B cell (primary cell): ENCODE results near the gene KCNJ14. TPM values are rescaled to one million over a fixed set of nuclear protein-coding genes. Genes with fewer than 3 reads are reported as not detected.

Experiments
- ATAC-seq: fragments of 200-7000 bp; cut with Tn5 transposase; one replicate; pipeline ENCODE4 v1.10.0; 2021; ENCODE audit warnings: low read depth, mild to moderate bottlenecking, moderate number of reproducible peaks, moderate library complexity
- CTCF ChIA-PET: fragments of 350-600 bp; sonication (Branson Sonifier 250); formaldehyde crosslinking; loops from one replicate; lab custom pipeline; 2021; ENCODE audit warnings: antibody characterized with exemption, inconsistent platforms; lab: Charles Lee
- POLR2A ChIA-PET: fragments of 350-600 bp; sonication (Branson Sonifier 250); formaldehyde crosslinking; loops from one replicate; lab custom pipeline; 2021; ENCODE audit warnings: antibody characterized with exemption; lab: Charles Lee
- DNase-seq: peaks from one replicate; pipeline ENCODE4 v3.0.0; 2013
- H2AFZ ChIP-seq: 2 replicates; pipeline ENCODE4 v1.6.1; 2012; ENCODE audit warnings: mild to moderate bottlenecking, low read depth, low read length; ENCODE audit not compliant: insufficient read depth, poor library complexity, severe bottlenecking
- H3K27ac ChIP-seq, 2 donors: 1 replicate in 1 of 2; 2 replicates in 1 of 2; pipeline ENCODE4 v1.5.1; 2012 to 2013; ENCODE audit warnings: low read length in 2 of 2, mild to moderate bottlenecking in 2 of 2, moderate library complexity in 1 of 2
- H3K27me3 ChIP-seq, 4 experiments: fragments of 200-600 bp in 1 of 4; sonication (generic) in 1 of 4; replicated peaks in 1 of 4; 1 replicate in 2 of 4; 2 replicates in 2 of 4; pipeline versions ENCODE4 v1.6.1 to v1.7.0; 2013 to 2016; ENCODE audit warnings: low read length in 3 of 4, mild to moderate bottlenecking in 2 of 4, mixed read lengths in 1 of 4, moderate library complexity in 1 of 4; ENCODE audit not compliant: insufficient read depth in 4 of 4, control insufficient read depth in 3 of 4; ENCODE audit errors: control extremely low read depth in 1 of 4
- H3K36me3 ChIP-seq, 2 experiments: replicated peaks in 1 of 2; 1 replicate in 1 of 2; 2 replicates in 1 of 2; pipeline versions ENCODE4 v1.6.1 to v1.7.1; 2013; ENCODE audit warnings: low read length in 1 of 2; ENCODE audit not compliant: insufficient read depth in 2 of 2, control insufficient read depth in 1 of 2; ENCODE audit errors: control extremely low read depth in 1 of 2, extremely low read depth in 1 of 2
- H3K4me1 ChIP-seq, 2 donors: fragments of 200-600 bp in 1 of 2; sonication (generic) in 1 of 2; 1 replicate in 1 of 2; 2 replicates in 1 of 2; pipeline versions ENCODE4 v1.5.1 to v1.6.1; 2013 to 2017; ENCODE audit warnings: low read length in 2 of 2; ENCODE audit not compliant: control insufficient read depth in 2 of 2, insufficient read depth in 2 of 2
- H3K4me2 ChIP-seq: replicated peaks from 2 replicates; pipeline ENCODE3; 2012; ENCODE audit warnings: mild to moderate bottlenecking, low read depth, low read length; ENCODE audit not compliant: poor library complexity, severe bottlenecking
- H3K4me3 ChIP-seq, 5 experiments: fragments of 200-600 bp in 1 of 5; sonication (generic) in 1 of 5; 1 replicate in 3 of 5; 2 replicates in 2 of 5; pipeline versions ENCODE4 v1.5.1 to v1.7.0; 2011 to 2016; ENCODE audit warnings: low read length in 4 of 5, mild to moderate bottlenecking in 4 of 5, low read depth in 2 of 5, control low read depth in 1 of 5, moderate library complexity in 1 of 5; ENCODE audit not compliant: insufficient read depth in 1 of 5; ENCODE audit errors: control extremely low read depth in 1 of 5, extremely low read depth in 1 of 5
- H3K79me2 ChIP-seq: fragments of 200-600 bp; sonication (generic); one replicate; pipeline ENCODE4 v1.6.0; 2016; ENCODE audit warnings: low read length; ENCODE audit not compliant: control insufficient read depth, insufficient read depth
- H3K9ac ChIP-seq: fragments of 200-600 bp; sonication (generic); 2 replicates; pipeline ENCODE4 v1.6.1; 2017; ENCODE audit warnings: mild to moderate bottlenecking, low read length, moderate library complexity
- H3K9me3 ChIP-seq, 3 donors: one replicate each; pipeline versions ENCODE4 v1.6.1 to v1.7.1; 2013; ENCODE audit warnings: low read length in 2 of 3; ENCODE audit not compliant: control insufficient read depth in 2 of 3, insufficient read depth in 1 of 3; ENCODE audit errors: control extremely low read depth in 1 of 3
- H4K20me1 ChIP-seq: 2 replicates; pipeline ENCODE4 v1.6.0; 2012; ENCODE audit warnings: mild to moderate bottlenecking, low read length; ENCODE audit not compliant: insufficient read depth, control insufficient read depth, poor library complexity, severe bottlenecking
- H3K27ac Mint-ChIP-seq: one replicate; pipeline ENCODE4 v1.8.0; 2021; ENCODE audit warnings: mixed read lengths
- H3K27me3 Mint-ChIP-seq: one replicate; pipeline ENCODE4 v1.8.0; 2021; ENCODE audit warnings: mixed read lengths
- H3K4me1 Mint-ChIP-seq: one replicate; pipeline ENCODE4 v1.8.0; 2021; ENCODE audit warnings: mixed read lengths
- H3K4me3 Mint-ChIP-seq: one replicate; pipeline ENCODE4 v1.8.0; 2021; ENCODE audit warnings: mixed read lengths
- H3K9me3 Mint-ChIP-seq: one replicate; pipeline ENCODE4 v1.8.0; 2022; ENCODE audit warnings: mixed read lengths; ENCODE audit not compliant: insufficient read depth
- EZH2 ChIP-seq: IDR thresholded peaks from 2 replicates; pipeline ENCODE4 v1.6.1; 2012; ENCODE audit warnings: borderline replicate concordance, low read depth, mild to moderate bottlenecking, moderate library complexity, low read length; ENCODE audit not compliant: insufficient read depth, poor library complexity, severe bottlenecking
- WGBS: methylation state at CpG from one replicate; pipeline ENCODE4 v1.1.5; 2013; ENCODE audit warnings: missing lambda C conversion rate; ENCODE audit not compliant: insufficient coverage; 5-methylcytosine and 5-hydroxymethylcytosine counted together
- intact Hi-C: fragments of 100-400 bp; cut with micrococcal nuclease; formaldehyde crosslinking; loops from one replicate; pipeline ENCODE4 v1.10.0; 2022
- polyA plus RNA-seq: library from polyadenylated mRNA; depleted of rRNA; stranded (reverse); fragments of >200 nt; gene quantifications from 2 replicates; pipeline ENCODE4 v1.2.3, GENCODE V29; 2012
- total RNA-seq, 2 donors: library from RNA; stranded (reverse); fragments of 120-200 nt in 1 of 2; gene quantifications; 1 replicate in 1 of 2; 2 replicates in 1 of 2; pipeline versions ENCODE4 v1.2.3 to v1.2.4, GENCODE V29; 2013 to 2022
- TF ChIP-seq, protein P1 (sequence below): fragments of 200-600 bp; IDR thresholded peaks from one replicate; pipeline ENCODE4 v1.8.0; 2022; ENCODE audit warnings: antibody characterized with exemption, mild to moderate bottlenecking

The KCNJ14 gene
- total and polyA plus RNA-seq, 2 donors (not counting 1 experiment from before 2014, with no cell fraction given), result 1.5 to 2.3 TPM

DNA sequence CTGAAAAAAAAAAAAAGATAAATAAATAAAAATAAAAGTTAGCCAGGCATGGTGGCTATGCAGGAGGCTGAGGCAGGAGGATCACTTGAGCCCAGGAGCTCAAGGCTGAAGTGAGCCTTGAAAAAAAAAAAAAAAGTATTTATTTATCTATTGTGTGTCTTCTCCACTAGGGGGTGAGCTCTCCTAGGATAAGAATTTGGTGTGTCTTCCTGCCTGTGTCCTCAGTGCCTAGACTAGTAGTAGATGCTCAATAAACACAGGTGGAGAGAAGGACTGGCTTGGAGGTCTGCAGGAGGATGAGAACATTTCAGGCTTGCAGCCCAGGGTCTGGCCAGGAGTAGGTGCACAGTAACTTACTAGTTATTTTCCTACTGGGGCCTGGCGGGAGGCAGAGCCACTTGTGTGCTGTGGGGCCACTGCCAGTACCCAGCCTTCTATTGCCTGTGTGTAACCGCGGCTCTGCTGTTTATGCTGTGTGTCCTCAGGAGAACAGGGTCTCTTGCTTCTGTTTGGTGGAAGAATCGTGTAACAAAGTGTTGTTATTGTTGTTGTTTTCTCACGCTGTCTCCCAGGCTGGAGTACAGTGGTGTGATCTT is 50.9 kb downstream of the KCNJ14 start:
- H3K4me1 ChIP-seq, result peaks cover 24% of the 10 kb centered on the region in 2 donors
- 97% methylated on average over 5 of the region's 5 CpGs for WGBS
- ChIA-PET POLR2A (interaction anchor here (0.6 to 1.0 kb wide), 4 partner anchors 17 to 169 kb away, joined by 4 to 9 read pairs (median 4); no protein-coding TSS in a partner anchor), CTCF (interaction anchor here (0.6 to 4.8 kb wide), 15 partner anchors 10 to 340 kb away, joined by 3 to 40 read pairs (median 4); partner anchors contain the start of genes CA11 and SPACA4)
- no peak overlapping the region for H2AFZ ChIP-seq
- no peak overlapping the region for H3K4me3 ChIP-seq
- DNase-seq, result peak; percentile 58
- H3K27me3 ChIP-seq, result peaks cover 0 to 18% (median 2%) of the 10 kb centered on the region in 4 experiments
- ATAC-seq, result no peak
- Mint-ChIP-seq H3K9me3 (no peaks in the 10 kb centered on the region), H3K27me3 (peaks cover 15% of the 10 kb centered on the region), H3K27ac (no peak overlapping the region), H3K4me3 (no peak overlapping the region), H3K4me1 (peaks cover 27% of the 10 kb centered on the region)
- peaks cover 0 to 18% (median 0%) of the 10 kb centered on the region in 3 donors for H3K9me3 ChIP-seq
- no peak for TF ChIP-seq EZH2
- TF ChIP-seq, protein P1, sequence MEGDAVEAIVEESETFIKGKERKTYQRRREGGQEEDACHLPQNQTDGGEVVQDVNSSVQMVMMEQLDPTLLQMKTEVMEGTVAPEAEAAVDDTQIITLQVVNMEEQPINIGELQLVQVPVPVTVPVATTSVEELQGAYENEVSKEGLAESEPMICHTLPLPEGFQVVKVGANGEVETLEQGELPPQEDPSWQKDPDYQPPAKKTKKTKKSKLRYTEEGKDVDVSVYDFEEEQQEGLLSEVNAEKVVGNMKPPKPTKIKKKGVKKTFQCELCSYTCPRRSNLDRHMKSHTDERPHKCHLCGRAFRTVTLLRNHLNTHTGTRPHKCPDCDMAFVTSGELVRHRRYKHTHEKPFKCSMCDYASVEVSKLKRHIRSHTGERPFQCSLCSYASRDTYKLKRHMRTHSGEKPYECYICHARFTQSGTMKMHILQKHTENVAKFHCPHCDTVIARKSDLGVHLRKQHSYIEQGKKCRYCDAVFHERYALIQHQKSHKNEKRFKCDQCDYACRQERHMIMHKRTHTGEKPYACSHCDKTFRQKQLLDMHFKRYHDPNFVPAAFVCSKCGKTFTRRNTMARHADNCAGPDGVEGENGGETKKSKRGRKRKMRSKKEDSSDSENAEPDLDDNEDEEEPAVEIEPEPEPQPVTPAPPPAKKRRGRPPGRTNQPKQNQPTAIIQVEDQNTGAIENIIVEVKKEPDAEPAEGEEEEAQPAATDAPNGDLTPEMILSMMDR, result peak; percentile 60
- H3K4me2 ChIP-seq, result no peak overlapping the region
- no peaks in the 10 kb centered on the region for H4K20me1 ChIP-seq
- no peaks in the 10 kb centered on the region for H3K36me3 ChIP-seq
- no peak overlapping the region for H3K9ac ChIP-seq
- intact Hi-C loops, result loop anchor here (2.0 kb wide), 1 partner anchor 83 kb away; no protein-coding TSS in a partner anchor
- no peak overlapping the region for H3K27ac ChIP-seq
- no peaks in the 10 kb centered on the region for H3K79me2 ChIP-seq

DNA sequence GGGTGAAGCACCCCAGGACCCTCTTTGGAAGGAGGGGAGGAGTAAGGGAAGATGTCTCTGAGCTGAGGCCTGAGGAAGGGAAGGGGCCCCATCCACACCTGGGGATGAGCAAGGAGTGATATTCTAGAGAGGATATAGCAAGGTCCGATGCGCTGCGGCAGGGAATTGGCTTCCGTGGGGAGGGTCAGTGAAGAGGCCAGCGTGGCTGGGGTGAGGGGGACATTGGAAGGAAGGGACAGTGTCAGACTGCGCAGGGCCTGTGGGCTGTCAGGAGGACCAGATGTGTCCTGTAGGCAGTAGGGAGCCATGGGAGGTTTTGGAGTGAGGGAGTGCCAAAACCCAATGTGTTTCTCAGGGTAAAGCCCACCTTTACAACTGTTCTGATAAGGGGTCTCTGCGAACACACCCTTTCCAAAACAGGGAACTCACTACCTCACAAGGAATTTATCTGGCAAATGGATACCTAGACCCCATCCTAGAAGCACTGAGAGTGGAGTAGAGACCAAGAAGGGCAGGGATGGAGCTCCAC is 52.6 kb downstream of the KCNJ14 start:
- no peak overlapping the region for H3K27ac Mint-ChIP-seq

More for the DNA sequence above, 52.6 kb downstream of the KCNJ14 start:
- no peak overlapping the region for H3K27ac ChIP-seq
- POLR2A ChIA-PET, result no interaction called here
- no peaks in the 10 kb centered on the region for H3K36me3 ChIP-seq
- ATAC-seq (no peak), DNase-seq (peak; percentile 11)
- H3K79me2 ChIP-seq, result no peaks in the 10 kb centered on the region
- intact Hi-C loops, result loop anchor here (2.0 kb wide), 1 partner anchor 81 kb away; no protein-coding TSS in a partner anchor
- no peak for TF ChIP-seq EZH2
- TF ChIP-seq, protein P1, result no peak
- no peak overlapping the region for H2AFZ ChIP-seq
- H3K27me3 Mint-ChIP-seq, result peaks cover 15% of the 10 kb centered on the region
- whole genome bisulfite sequencing, result 89% methylated on average over 6 of the region's 7 CpGs
- H3K9ac ChIP-seq, result no peak overlapping the region
- peaks cover 0 to 34% (median 13%) of the 10 kb centered on the region in 4 experiments for H3K27me3 ChIP-seq
- CTCF ChIA-PET, result interaction anchor here (0.6 to 4.8 kb wide), 10 partner anchors 8 to 101 kb away, joined by 3 to 40 read pairs (median 12); partner anchors contain the start of gene SPACA4
- H3K4me1 ChIP-seq, result peaks cover 23 to 27% of the 10 kb centered on the region in 2 donors
- no peaks in the 10 kb centered on the region for H3K9me3 Mint-ChIP-seq
- H3K4me2 ChIP-seq, result no peak overlapping the region
- peaks cover 15% of the 10 kb centered on the region for H3K4me1 Mint-ChIP-seq
- no peak overlapping the region for H3K4me3 Mint-ChIP-seq
- H3K9me3 ChIP-seq, result peaks cover 0 to 7% (median 0%) of the 10 kb centered on the region in 3 donors
- no peaks in the 10 kb centered on the region for H4K20me1 ChIP-seq
- H3K4me3 ChIP-seq, result no peak overlapping the region
